ENCODE results near the gene MAP3K5. TPM values are rescaled to one million over a fixed set of nuclear protein-coding genes. Genes with fewer than 3 reads are reported as not detected.

Gene MAP3K5
- total and polyA plus RNA-seq, 2 donors (not counting 3 experiments of a cell fraction or from before 2014, with no cell fraction given): 1.5 to 7.0 TPM

DNA sequence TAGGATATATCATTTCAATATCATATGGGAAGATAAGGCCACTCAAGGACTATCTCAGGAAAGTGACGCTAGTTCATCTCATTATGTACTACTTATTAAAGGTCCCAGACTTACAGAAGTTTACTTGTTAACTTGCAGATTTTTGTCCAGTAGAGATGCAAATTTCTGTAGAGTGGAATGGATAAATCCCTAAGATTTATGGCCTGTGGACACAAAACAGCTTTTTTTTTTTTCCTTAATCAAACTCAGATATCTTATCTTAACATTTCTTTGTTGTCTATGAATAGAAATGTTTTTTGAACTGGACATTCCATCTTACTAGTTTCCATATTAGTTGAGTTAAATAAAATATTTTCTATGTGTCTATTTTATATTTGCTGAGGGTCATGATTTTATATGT, 131.6 kb downstream of the MAP3K5 start:
- FAIRE-seq: no peak
- CTCF ChIA-PET: interaction anchor here (0.8 to 1.3 kb wide), 4 partner anchors 8 to 131 kb away, joined by 3 to 4 read pairs (median 4); partner anchors contain the start of gene MAP3K5
- dilution Hi-C loops (cut with MboI; ENCODE audit: extremely low pct_ligation_motif_present, low sequenced_read_pairs): no loop called here

DNA sequence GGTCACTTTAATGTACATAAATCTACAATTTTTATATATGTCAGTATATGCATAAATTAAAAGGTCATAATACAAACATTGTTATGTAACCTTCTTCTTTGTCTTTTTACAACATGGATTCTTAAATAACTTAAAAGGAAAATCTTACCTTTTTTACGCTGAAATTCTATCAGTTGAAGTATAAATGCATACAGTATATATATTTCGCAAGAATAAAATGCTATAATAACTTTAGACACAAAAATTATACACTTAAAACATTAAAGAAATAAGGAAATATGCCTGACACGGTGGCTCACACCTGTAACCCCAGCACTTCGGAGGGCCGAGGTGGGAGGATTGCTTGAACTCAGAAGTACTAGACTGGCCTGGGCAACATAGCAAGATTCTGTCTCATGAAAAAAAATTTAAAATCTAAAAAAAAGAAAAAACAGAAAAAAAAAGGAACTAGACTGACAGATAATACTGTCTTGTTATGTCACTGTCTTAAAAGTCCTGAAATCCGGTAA, 132.2 kb downstream of the MAP3K5 start:
- Histone ChIP-seq H3K4me3 (replicated peaks in 1 of 3; ENCODE audit: insufficient read depth in 1 of 3, low read depth in 1 of 3, low read length in 3 of 3) (no peak overlapping the region), H3K79me2 (ENCODE audit: control insufficient read depth, insufficient read depth, low read length) (no peaks in the 10 kb centered on the region), H3K4me2 (ENCODE audit: insufficient read depth, low read length) (no peak overlapping the region), H2AFZ (ENCODE audit: low read depth, low read length) (no peak overlapping the region), H3K36me3 (ENCODE audit: control insufficient read depth in 2 of 2, extremely low read depth in 1 of 2, insufficient read depth in 2 of 2, low read length in 2 of 2) (no peaks in the 10 kb centered on the region), H3K9ac (replicated peaks; ENCODE audit: extremely low read depth, insufficient read depth, low read length) (no peak overlapping the region), H3K9me3 (replicated peaks; ENCODE audit: control insufficient read depth, insufficient read depth, low read length) (no peaks in the 10 kb centered on the region), H3K4me1 (ENCODE audit: control insufficient read depth, extremely low read depth, insufficient read depth, low read length) (no peaks in the 10 kb centered on the region), H3K27ac (ENCODE audit: insufficient read depth, low read depth, low read length) (no peak overlapping the region), H4K20me1 (replicated peaks; ENCODE audit: control insufficient read depth, extremely low read depth, insufficient read depth, low read length) (no peaks in the 10 kb centered on the region), H3K27me3 (ENCODE audit: control insufficient read depth in 2 of 2, insufficient read depth in 2 of 2, low read length in 2 of 2) (no peaks in the 10 kb centered on the region), H3K9me1 (replicated peaks; ENCODE audit: control insufficient read depth, extremely low read depth, insufficient read depth, low read length) (no peaks in the 10 kb centered on the region)
- DNase-seq (ENCODE audit: low read depth, low spot score) (no peak), FAIRE-seq (no peak)
- CTCF ChIA-PET: interaction anchor here (0.8 to 1.3 kb wide), 3 partner anchors 7 to 16 kb away, joined by 3 to 4 read pairs (median 3); no protein-coding TSS in a partner anchor
- no TSS peak for BruUV-seq (replicated peaks)
- intact Hi-C loops (cut with micrococcal nuclease): no loop called here
- POLR2A ChIA-PET: no interaction called here
- dilution Hi-C loops (cut with MboI; ENCODE audit: extremely low pct_ligation_motif_present, low sequenced_read_pairs): no loop called here
- TF ChIP-seq POLR2A (IDR thresholded peaks at IDR 0.05; ENCODE audit: low read depth, low read length) (no peak), MYC (IDR thresholded peaks at IDR 0.05; ENCODE audit: low read depth, low read length) (no peak), JUN (IDR thresholded peaks at IDR 0.05; ENCODE audit: borderline replicate concordance, insufficient read depth, insufficient read length, low read depth) (no peak), FOS (IDR thresholded peaks at IDR 0.05; ENCODE audit: borderline replicate concordance, insufficient read depth, low read length) (no peak), GATA2 (IDR thresholded peaks at IDR 0.05; ENCODE audit: insufficient read depth, insufficient read length, low read depth, low read length) (no peak), EZH2 (IDR thresholded peaks at IDR 0.05; ENCODE audit: borderline replicate concordance, low read depth, low read length, severe bottlenecking) (no peak), POLR2AphosphoS5 (IDR thresholded peaks at IDR 0.05; ENCODE audit: insufficient read depth, low read depth, low read length) (no peak)
- TF ChIP-seq, protein P1, sequence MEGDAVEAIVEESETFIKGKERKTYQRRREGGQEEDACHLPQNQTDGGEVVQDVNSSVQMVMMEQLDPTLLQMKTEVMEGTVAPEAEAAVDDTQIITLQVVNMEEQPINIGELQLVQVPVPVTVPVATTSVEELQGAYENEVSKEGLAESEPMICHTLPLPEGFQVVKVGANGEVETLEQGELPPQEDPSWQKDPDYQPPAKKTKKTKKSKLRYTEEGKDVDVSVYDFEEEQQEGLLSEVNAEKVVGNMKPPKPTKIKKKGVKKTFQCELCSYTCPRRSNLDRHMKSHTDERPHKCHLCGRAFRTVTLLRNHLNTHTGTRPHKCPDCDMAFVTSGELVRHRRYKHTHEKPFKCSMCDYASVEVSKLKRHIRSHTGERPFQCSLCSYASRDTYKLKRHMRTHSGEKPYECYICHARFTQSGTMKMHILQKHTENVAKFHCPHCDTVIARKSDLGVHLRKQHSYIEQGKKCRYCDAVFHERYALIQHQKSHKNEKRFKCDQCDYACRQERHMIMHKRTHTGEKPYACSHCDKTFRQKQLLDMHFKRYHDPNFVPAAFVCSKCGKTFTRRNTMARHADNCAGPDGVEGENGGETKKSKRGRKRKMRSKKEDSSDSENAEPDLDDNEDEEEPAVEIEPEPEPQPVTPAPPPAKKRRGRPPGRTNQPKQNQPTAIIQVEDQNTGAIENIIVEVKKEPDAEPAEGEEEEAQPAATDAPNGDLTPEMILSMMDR (IDR thresholded peaks at IDR 0.05; ENCODE audit: extremely low read depth in 1 of 2, insufficient read depth in 1 of 2, low read depth in 1 of 2, low read length in 2 of 2): no peak
- TF ChIP-seq, protein P2, sequence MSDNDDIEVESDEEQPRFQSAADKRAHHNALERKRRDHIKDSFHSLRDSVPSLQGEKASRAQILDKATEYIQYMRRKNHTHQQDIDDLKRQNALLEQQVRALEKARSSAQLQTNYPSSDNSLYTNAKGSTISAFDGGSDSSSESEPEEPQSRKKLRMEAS (IDR thresholded peaks at IDR 0.05; ENCODE audit: insufficient read depth, insufficient read length): no peak

More for the DNA sequence above, 131.6 kb downstream of the MAP3K5 start:
- H3K36me3 ChIP-seq (ENCODE audit: control insufficient read depth in 2 of 2, extremely low read depth in 1 of 2, insufficient read depth in 2 of 2, low read length in 2 of 2): no peaks in the 10 kb centered on the region
- H3K9me3 ChIP-seq (replicated peaks; ENCODE audit: control insufficient read depth, insufficient read depth, low read length): no peaks in the 10 kb centered on the region
- TF ChIP-seq, protein P1 (IDR thresholded peaks at IDR 0.05; ENCODE audit: extremely low read depth in 1 of 2, insufficient read depth in 1 of 2, low read depth in 1 of 2, low read length in 2 of 2): no peak
- no peak for TF ChIP-seq EZH2 (IDR thresholded peaks at IDR 0.05; ENCODE audit: borderline replicate concordance, low read depth, low read length, severe bottlenecking)
- TF ChIP-seq POLR2AphosphoS5 (IDR thresholded peaks at IDR 0.05; ENCODE audit: insufficient read depth, low read depth, low read length): no peak
- TF ChIP-seq FOS (IDR thresholded peaks at IDR 0.05; ENCODE audit: borderline replicate concordance, insufficient read depth, low read length): no peak
- H3K9ac ChIP-seq (replicated peaks; ENCODE audit: extremely low read depth, insufficient read depth, low read length): no peak overlapping the region
- intact Hi-C loops (cut with micrococcal nuclease): no loop called here
- no peak for DNase-seq (ENCODE audit: low read depth, low spot score)
- no peaks in the 10 kb centered on the region for H3K27me3 ChIP-seq (ENCODE audit: control insufficient read depth in 2 of 2, insufficient read depth in 2 of 2, low read length in 2 of 2)
- H3K4me2 ChIP-seq (ENCODE audit: insufficient read depth, low read length): no peak overlapping the region
- no TSS peak for BruUV-seq (replicated peaks)
- no peaks in the 10 kb centered on the region for H4K20me1 ChIP-seq (replicated peaks; ENCODE audit: control insufficient read depth, extremely low read depth, insufficient read depth, low read length)
- no peak overlapping the region for H3K27ac ChIP-seq (ENCODE audit: insufficient read depth, low read depth, low read length)
- H3K79me2 ChIP-seq (ENCODE audit: control insufficient read depth, insufficient read depth, low read length): no peaks in the 10 kb centered on the region
- H3K4me1 ChIP-seq (ENCODE audit: control insufficient read depth, extremely low read depth, insufficient read depth, low read length): no peaks in the 10 kb centered on the region
- no peak overlapping the region for H2AFZ ChIP-seq (ENCODE audit: low read depth, low read length)
- no peak overlapping the region for H3K4me3 ChIP-seq (replicated peaks in 1 of 3; ENCODE audit: insufficient read depth in 1 of 3, low read depth in 1 of 3, low read length in 3 of 3)
- POLR2A ChIA-PET: no interaction called here
- H3K9me1 ChIP-seq (replicated peaks; ENCODE audit: control insufficient read depth, extremely low read depth, insufficient read depth, low read length): no peaks in the 10 kb centered on the region

Data from endothelial cell of umbilical vein (primary cell).